ENCODE data around the gene ATP2C2. TPM values are rescaled to one million over a fixed set of nuclear protein-coding genes. Genes with fewer than 3 reads are reported as not detected.
A peak's percentile ranks its signal among the peaks of the same experiment; 100 is the strongest.

The ATP2C2 gene
- total RNA-seq, 1 experiment from 2014 or later, result 4.0 TPM

GRCh38 chr16:84455031-84455430, 86.7 kb downstream of the ATP2C2 start:
- no peak for TF ChIP-seq CTCF (conservative IDR thresholded peaks at IDR 0.05)
- Histone ChIP-seq H4K8ac (replicated peaks; ENCODE audit: insufficient read length, low read depth, low read length) (no peak overlapping the region), H3T11ph (ENCODE audit: low read length) (no peak overlapping the region), H2AFZ (ENCODE audit: low read length) (no peak overlapping the region), H3K79me1 (ENCODE audit: insufficient read depth, low read depth, low read length, poor library complexity, severe bottlenecking) (no peaks in the 10 kb centered on the region), H3K4ac (ENCODE audit: low read depth, low read length) (no peak overlapping the region), H3K27me3 (ENCODE audit: insufficient read depth, low read length) (no peaks in the 10 kb centered on the region), H2BK5ac (ENCODE audit: insufficient read length, low read length) (no peak overlapping the region), H2BK120ac (ENCODE audit: low read depth, low read length, poor library complexity, severe bottlenecking) (no peak overlapping the region), H2BK12ac (ENCODE audit: insufficient read length, low read depth, low read length) (no peak overlapping the region), H3K9ac (ENCODE audit: extremely low read depth, insufficient read length, low read length) (no peak overlapping the region), H4K91ac (ENCODE audit: insufficient read length, low read depth, low read length) (no peak overlapping the region), H2AK5ac (ENCODE audit: insufficient read length, low read length) (no peak overlapping the region), H3K18ac (ENCODE audit: insufficient read length, low read depth, low read length) (no peak overlapping the region), H2BK15ac (ENCODE audit: low read depth, low read length) (no peak overlapping the region), H3K27ac (ENCODE audit: insufficient read length, low read depth, low read length) (no peak overlapping the region), H4K5ac (ENCODE audit: insufficient read length, low read depth, low read length) (no peak overlapping the region), H3K56ac (ENCODE audit: insufficient read length, low read depth, low read length) (no peak overlapping the region), H4K20me1 (ENCODE audit: control insufficient read depth, insufficient read depth, insufficient read length) (no peaks in the 10 kb centered on the region), H3K23me2 (ENCODE audit: insufficient read length, low read depth, low read length, poor library complexity, severe bottlenecking) (no peaks in the 10 kb centered on the region), H3K79me2 (ENCODE audit: insufficient read depth, low read length) (no peaks in the 10 kb centered on the region), H3K4me2 (ENCODE audit: insufficient read depth, insufficient read length, low read length) (no peak overlapping the region), H3K14ac (ENCODE audit: insufficient read depth, low read length) (no peak overlapping the region), H3K9me3 (ENCODE audit: control insufficient read depth, low read depth, low read length) (no peaks in the 10 kb centered on the region), H3K4me1 (ENCODE audit: insufficient read depth, low read length) (no peaks in the 10 kb centered on the region), H3K23ac (ENCODE audit: insufficient read length, low read depth, low read length) (no peak overlapping the region), H2BK20ac (ENCODE audit: low read depth, low read length, poor library complexity, severe bottlenecking) (no peak overlapping the region)
- no peaks in the 10 kb centered on the region for H3K36me3 Mint-ChIP-seq (ENCODE audit: insufficient read depth in 1 of 3, low read depth in 3 of 3)
- H3K9me3 Mint-ChIP-seq, result no peaks in the 10 kb centered on the region; a peak in 1 of 5 replicates
- peak overlapping the region in 1 of 3 experiments; percentile 15; a peak in 1 of 7 replicates for H3K27ac Mint-ChIP-seq
- H3K4me3 Mint-ChIP-seq, result no peak overlapping the region
- H3K27me3 Mint-ChIP-seq (ENCODE audit: low read depth), result no peaks in the 10 kb centered on the region
- peaks cover 0 to 2% of the 10 kb centered on the region in 2 experiments; a peak in 1 of 4 replicates for H3K4me1 Mint-ChIP-seq
- WGBS (ENCODE audit: extremely low coverage, insufficient read length, low lambda C conversion rate), result no CpG with 5 or more reads among the region's 9 CpGs
- DNase-seq, result peak; percentile 7

All from H9 (cell line).